HCT116 (cell line): ENCODE results near the gene DUSP2. TPM values are rescaled to one million over a fixed set of nuclear protein-coding genes. Genes with fewer than 3 reads are reported as not detected.

Experiments used
- ATAC-seq: fragments of 200-7000 bp; cut with Tn5 transposase; 2 replicates; pipeline ENCODE4 v1.9.1; 2020; ENCODE audit warnings: mild to moderate bottlenecking, moderate library complexity
- BruUV-seq: library from RNA; stranded (reverse); fragments of 400-500 nt; replicated peaks from 2 replicates; lab custom pipeline; 2021; lab: Mats Ljungman, UMichigan
- CTCF ChIA-PET: fragments of 300-600 bp; sonication (Branson Sonifier 250); formaldehyde crosslinking; loops from one replicate; lab custom pipeline; 2021; ENCODE audit warnings: antibody characterized with exemption; lab: Charles Lee
- POLR2A ChIA-PET: fragments of 300-600, 350-600 bp; sonication (Branson Sonifier 250); formaldehyde crosslinking; loops from one replicate; lab custom pipeline; 2021; ENCODE audit warnings: antibody characterized with exemption; lab: Charles Lee
- RAD21 ChIA-PET, 2 experiments: fragments of 300-600 bp; sonication (Branson Sonifier 250); formaldehyde crosslinking; loops; one replicate each; lab custom pipeline; 2023; ENCODE audit warnings: low total read pairs in 2 of 2; ENCODE audit not compliant: uncharacterized antibody in 2 of 2, unreplicated experiment in 2 of 2, low non-redundant PET in 1 of 2; lab: Charles Lee
- DNase-seq: peaks from one replicate; pipeline ENCODE4 v3.0.0-alpha.2; 2010; ENCODE audit warnings: low read depth, low spot score
- H2AFZ ChIP-seq: fragments of 200-600 bp; shearing (Covaris generic), sonication (generic); 2 replicates; pipeline ENCODE4 v1.6.1; 2017; ENCODE audit warnings: low read depth, mixed run types, mixed read lengths, antibody characterized with exemption, low read length; ENCODE audit not compliant: poor library complexity, severe bottlenecking
- H3K27ac ChIP-seq: 2 replicates; pipeline ENCODE4 v1.5.1; 2012; ENCODE audit warnings: low read depth, low read length
- H3K27me3 ChIP-seq: fragments of 200-600 bp; sonication (generic); 2 replicates; pipeline ENCODE4 v1.6.1; 2016; ENCODE audit warnings: mixed run types, low read length, mixed read lengths; ENCODE audit not compliant: insufficient read depth
- H3K36me3 ChIP-seq, 2 experiments: fragments of 200-500 bp in 1 of 2; fragments of 200-600 bp in 1 of 2; sonication (Bioruptor generic) in 1 of 2; sonication (generic) in 1 of 2; 2 replicates each; pipeline versions ENCODE4 v1.5.1 to v1.6.1; 2014 to 2016; ENCODE audit warnings: low read length in 2 of 2, inconsistent platforms in 1 of 2, mixed read lengths in 1 of 2, mixed run types in 1 of 2; ENCODE audit not compliant: insufficient read depth in 2 of 2, control insufficient read depth in 1 of 2
- H3K4me1 ChIP-seq, 2 experiments: fragments of 200-600 bp in 1 of 2; sonication (generic) in 1 of 2; 2 replicates each; pipeline versions ENCODE4 v1.5.1 to v1.6.1; 2012 to 2017; ENCODE audit warnings: low read length in 2 of 2, inconsistent platforms in 1 of 2, mild to moderate bottlenecking in 1 of 2, mixed read lengths in 1 of 2, mixed run types in 1 of 2, moderate library complexity in 1 of 2; ENCODE audit not compliant: insufficient read depth in 2 of 2, control insufficient read depth in 1 of 2
- H3K4me2 ChIP-seq: fragments of 200-600 bp; sonication (generic); 2 replicates; pipeline ENCODE4 v1.6.1; 2017; ENCODE audit warnings: mixed run types, low read length, mixed read lengths
- H3K4me3 ChIP-seq, 2 experiments: fragments of 200-600 bp in 1 of 2; sonication (generic) in 1 of 2; replicated peaks in 1 of 2; 2 replicates each; pipeline ENCODE4 v1.5.1; 2011 to 2016; ENCODE audit warnings: low read length in 2 of 2, control low read depth in 1 of 2, low read depth in 1 of 2, mild to moderate bottlenecking in 1 of 2, mixed read lengths in 1 of 2, mixed run types in 1 of 2
- H3K79me2 ChIP-seq: fragments of 200-600 bp; sonication (generic); 2 replicates; pipeline ENCODE4 v1.6.1; 2017; ENCODE audit warnings: mild to moderate bottlenecking, mixed run types, low read length, moderate library complexity, mixed read lengths; ENCODE audit not compliant: insufficient read depth
- H3K9ac ChIP-seq: fragments of 200-600 bp; sonication (generic); 2 replicates; pipeline ENCODE4 v1.6.1; 2016; ENCODE audit warnings: low read length, mixed read lengths
- H3K9me2 ChIP-seq: fragments of 200-600 bp; sonication (generic), shearing (Covaris generic); 2 replicates; pipeline ENCODE4 v1.6.1; 2017; ENCODE audit warnings: mixed run types, mild to moderate bottlenecking, moderate library complexity; ENCODE audit not compliant: insufficient read depth
- H3K9me3 ChIP-seq, 2 experiments: fragments of 200-500 bp in 1 of 2; fragments of 200-600 bp in 1 of 2; sonication (Bioruptor generic) in 1 of 2; sonication (generic) in 1 of 2; 2 replicates each; pipeline ENCODE4 v1.6.1; 2014 to 2017; ENCODE audit warnings: low read length in 2 of 2, mixed read lengths in 2 of 2, inconsistent platforms in 1 of 2, low read depth in 1 of 2, mild to moderate bottlenecking in 1 of 2, mixed run types in 1 of 2, moderate library complexity in 1 of 2; ENCODE audit not compliant: control insufficient read depth in 1 of 2, insufficient read depth in 1 of 2
- H4K20me1 ChIP-seq: fragments of 200-600 bp; sonication (generic), shearing (Covaris generic); 2 replicates; pipeline ENCODE4 v1.6.1; 2017; ENCODE audit warnings: mixed run types, mild to moderate bottlenecking, moderate library complexity; ENCODE audit not compliant: insufficient read depth
- FOSL1 ChIP-seq: IDR thresholded peaks from 2 replicates; pipeline ENCODE4 v1.6.1; 2012; ENCODE audit warnings: low read depth
- RAD21 ChIP-seq: IDR thresholded peaks from 2 replicates; pipeline ENCODE4 v1.6.1; 2012; ENCODE audit warnings: low read depth, mild to moderate bottlenecking
- SRF ChIP-seq: IDR thresholded peaks from 2 replicates; pipeline ENCODE4 v1.6.1; 2012; ENCODE audit warnings: low read depth
- TCF7L2 ChIP-seq: IDR thresholded peaks from 2 replicates; pipeline ENCODE4 v1.7.0; 2011; ENCODE audit warnings: borderline replicate concordance, inconsistent platforms; ENCODE audit not compliant: insufficient read depth, insufficient read length; ENCODE audit errors: extremely low read depth
- ZBTB33 ChIP-seq: IDR thresholded peaks from 2 replicates; pipeline ENCODE4 v1.6.1; 2011; ENCODE audit warnings: mild to moderate bottlenecking, low read length, moderate library complexity; ENCODE audit not compliant: insufficient replicate concordance; ENCODE audit errors: extremely low read depth
- ZNF274 ChIP-seq: fragments of 200-500 bp; sonication (Bioruptor generic); IDR thresholded peaks from 2 replicates; pipeline ENCODE4 v1.6.1; 2014; ENCODE audit warnings: mild to moderate bottlenecking, low read depth, low read length, inconsistent platforms
- intact Hi-C: fragments of 100-400 bp; cut with micrococcal nuclease; formaldehyde crosslinking; loops from 2 replicates; pipeline ENCODE4 v1.10.0; 2022
- total RNA-seq: library from RNA; stranded (reverse); gene quantifications from one replicate; pipeline ENCODE4 v1.2.1, GENCODE V29; 2021; ENCODE audit not compliant: unreplicated experiment
- TF ChIP-seq, protein P1 (sequence below): IDR thresholded peaks from 2 replicates; pipeline ENCODE4 v1.6.1; 2012
- TF ChIP-seq, protein P2 (sequence below): IDR thresholded peaks from 2 replicates; pipeline ENCODE4 v1.6.1; 2012

The DUSP2 gene
- total RNA-seq, 1 experiment from 2014 or later: 24.5 TPM

- BruUV-seq: no TSS peak
- H3K27me3 ChIP-seq: 0 out of 2 replicates have a peak, but pooled peaks cover 3% of the 10 kb centered on the region
- intact Hi-C loops: no loop called here
These were observed 20.6 kb downstream of the DUSP2 start for GRCh38 chr2:96124406-96125265.

More at GRCh38 chr2:96124406-96125265, 20.6 kb downstream of the DUSP2 start:
- ChIA-PET POLR2A (no interaction called here), RAD21 (no interaction called here), CTCF (no interaction called here)
- Histone ChIP-seq H3K9me2 (no peaks in the 10 kb centered on the region), H3K4me2 (no peak overlapping the region), H3K36me3 (no peaks in the 10 kb centered on the region), H3K9me3 (no peaks in the 10 kb centered on the region), H3K4me3 (no peak overlapping the region), H3K27ac (no peak overlapping the region), H3K4me1 (no peaks in the 10 kb centered on the region), H3K9ac (no peak overlapping the region), H2AFZ (no peak overlapping the region), H3K79me2 (no peaks in the 10 kb centered on the region), H4K20me1 (no peaks in the 10 kb centered on the region)
- DNase-seq (no peak), ATAC-seq (peak; percentile 52; the same call in 1 of the 2 replicates)
- TF ChIP-seq, protein P1, sequence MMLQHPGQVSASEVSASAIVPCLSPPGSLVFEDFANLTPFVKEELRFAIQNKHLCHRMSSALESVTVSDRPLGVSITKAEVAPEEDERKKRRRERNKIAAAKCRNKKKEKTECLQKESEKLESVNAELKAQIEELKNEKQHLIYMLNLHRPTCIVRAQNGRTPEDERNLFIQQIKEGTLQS: no peak
- no peak for TF ChIP-seq ZNF274
- TF ChIP-seq FOSL1: no peak
- no peak for TF ChIP-seq TCF7L2
- TF ChIP-seq RAD21: no peak
- TF ChIP-seq ZBTB33: no peak
- TF ChIP-seq, protein P2, sequence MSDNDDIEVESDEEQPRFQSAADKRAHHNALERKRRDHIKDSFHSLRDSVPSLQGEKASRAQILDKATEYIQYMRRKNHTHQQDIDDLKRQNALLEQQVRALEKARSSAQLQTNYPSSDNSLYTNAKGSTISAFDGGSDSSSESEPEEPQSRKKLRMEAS: no peak
- TF ChIP-seq SRF: no peak
